Measurements from ENCODE around the gene ITGA11.

DNA sequence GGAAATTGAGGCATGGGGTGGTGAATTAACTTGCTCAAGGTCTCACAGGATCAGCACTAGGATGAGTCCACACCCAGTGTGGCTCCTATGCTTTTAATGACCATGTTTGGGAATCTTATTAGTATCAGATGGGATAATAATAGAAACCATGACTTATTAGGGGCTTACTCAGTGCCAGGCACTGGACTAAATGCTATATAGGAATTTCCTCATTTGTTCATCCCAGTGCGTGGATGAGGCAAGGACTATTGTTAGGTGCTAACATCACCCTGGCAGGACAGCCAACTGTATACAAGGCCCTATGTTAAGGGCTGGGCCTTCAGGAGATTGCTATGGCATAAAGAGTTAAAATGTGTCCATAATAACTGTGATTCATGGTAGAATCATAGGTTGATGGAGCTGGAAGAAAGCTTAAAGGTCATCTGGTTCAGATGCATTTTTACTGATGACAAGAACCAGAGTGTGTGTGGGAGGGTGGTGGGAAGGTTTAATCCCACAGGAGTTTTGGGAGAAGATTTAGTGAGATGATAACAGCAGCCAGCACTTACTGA is 159.2 kb downstream of the ITGA11 start:
- no peak for TF ChIP-seq SUZ12 (IDR thresholded peaks at IDR 0.05; ENCODE audit: extremely low read depth, insufficient read depth, insufficient read length)
- TF ChIP-seq ZNF274 (IDR thresholded peaks at IDR 0.05; ENCODE audit: low read depth, low read length), result no peak
- TF ChIP-seq YY1 (IDR thresholded peaks at IDR 0.05; ENCODE audit: insufficient read depth, insufficient read length), result no peak
